Stimulated activated naive CD4-positive, alpha-beta T cell treated with Interleukin-2 at 50 U/mL for 16 hours (primary cell): ENCODE data around the gene AKIRIN2.
A peak's percentile ranks its signal among the peaks of the same experiment; 100 is the strongest.
"Not testable (repeated sequence)": the region's sequence is repeated elsewhere in the genome, so short reads cannot be mapped to it uniquely, and the experiment has no call there.

Source experiments
- DNase-seq: peaks from one replicate; lab custom pipeline; 2025; lab: John Stamatoyannopoulos, UW

Gene AKIRIN2

GRCh38 chr6:87718662-87719433 lies 16.8 kb upstream of the AKIRIN2 start:
- no peak for DNase-seq

- no peak for DNase-seq
Measured at GRCh38 chr6:87716928-87717614, 15.0 kb upstream of the AKIRIN2 start.

GRCh38 chr6:87714093-87714842 lies 12.2 kb upstream of the AKIRIN2 start:
- DNase-seq, result no peak

- DNase-seq, result not testable (repeated sequence)
Measured at GRCh38 chr6:87712713-87713112, 10.7 kb upstream of the AKIRIN2 start.

- DNase-seq, result no peak
Measured at GRCh38 chr6:87710090-87710489, 8.1 kb upstream of the AKIRIN2 start.

GRCh38 chr6:87708581-87709427 lies 6.8 kb upstream of the AKIRIN2 start:
- not testable (repeated sequence) for DNase-seq

- no peak for DNase-seq
Measured at GRCh38 chr6:87706187-87706966, 4.3 kb upstream of the AKIRIN2 start.

- DNase-seq, result peak; percentile 48
Measured at GRCh38 chr6:87705070-87705691, 3.1 kb upstream of the AKIRIN2 start.

- not testable (repeated sequence) for DNase-seq
Measured at GRCh38 chr6:87703039-87703438, 1.0 kb upstream of the AKIRIN2 start.

- DNase-seq, result no peak
Measured at GRCh38 chr6:87702589-87702945, 534 bp upstream of the AKIRIN2 start.

- no peak for DNase-seq
Measured at GRCh38 chr6:87701344-87701675, 723 bp downstream of the AKIRIN2 start.

- DNase-seq, result peak; percentile 52
Measured at GRCh38 chr6:87700397-87701343, 1.4 kb downstream of the AKIRIN2 start.

- DNase-seq, result no peak
Measured at GRCh38 chr6:87699576-87699975, 2.5 kb downstream of the AKIRIN2 start.

GRCh38 chr6:87698547-87699006 lies 3.5 kb downstream of the AKIRIN2 start:
- DNase-seq, result no peak

- no peak for DNase-seq
Measured at GRCh38 chr6:87697581-87698546, 4.2 kb downstream of the AKIRIN2 start.

GRCh38 chr6:87696817-87697216 lies 5.2 kb downstream of the AKIRIN2 start:
- DNase-seq, result not testable (repeated sequence)

- DNase-seq, result no peak
Measured at GRCh38 chr6:87692086-87692485, 9.9 kb downstream of the AKIRIN2 start.

GRCh38 chr6:87690441-87690840 lies 11.6 kb downstream of the AKIRIN2 start:
- DNase-seq, result no peak
